Transverse colon (tissue), 4 donors: ENCODE measurements around the gene TPSD1.
"Not testable (repeated sequence)": the region's sequence is repeated elsewhere in the genome, so short reads cannot be mapped to it uniquely, and the experiment has no call there.

ENCODE experiments used
- CTCF ChIP-seq, 5 experiments: fragments of 200-600 bp in 3 of 5; fragments of 450-650 bp in 2 of 5; sonication (generic) in 3 of 5; IDR thresholded peaks; 1 replicate in 2 of 5; 2 replicates in 3 of 5; pipeline ENCODE4 v1.5.1; 2016 to 2017; ENCODE audit warnings: antibody characterized with exemption in 5 of 5, inconsistent platforms in 3 of 5, mild to moderate bottlenecking in 2 of 5, moderate library complexity in 1 of 5
- POLR2A ChIP-seq: fragments of 450-650 bp; IDR thresholded peaks from one replicate; pipeline ENCODE4 v1.6.1; 2016; ENCODE audit warnings: antibody characterized with exemption, mild to moderate bottlenecking, moderate library complexity
- POLR2AphosphoS5 ChIP-seq, 3 donors: sonication (generic); formaldehyde crosslinking; IDR thresholded peaks; one replicate each; pipeline ENCODE4 v1.6.1; 2016; ENCODE audit warnings: antibody characterized with exemption in 3 of 3

DNA sequence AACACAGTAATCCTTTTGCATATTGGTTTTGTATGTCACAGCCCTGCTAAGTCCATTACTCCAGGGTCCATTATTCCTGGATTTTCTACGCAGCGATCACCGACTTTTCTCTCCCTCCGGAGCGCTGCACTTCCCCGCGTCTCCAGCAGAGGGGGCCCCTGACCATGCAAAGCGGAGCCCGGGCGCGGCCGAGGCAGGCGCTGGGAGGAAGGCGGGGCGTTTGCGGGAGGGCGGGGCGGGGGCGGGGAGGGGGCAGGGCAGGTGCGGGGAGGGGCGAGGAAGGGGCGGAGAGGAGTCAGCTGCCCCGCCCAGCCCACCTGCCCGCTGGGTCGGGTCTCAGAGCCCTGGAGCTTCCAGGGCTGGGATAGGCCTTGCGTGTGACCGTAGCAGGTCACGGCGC, 19.2 kb upstream of the TPSD1 start:
- not testable (repeated sequence) for TF ChIP-seq POLR2A; POLR2AphosphoS5 (IDR thresholded peaks at IDR 0.05); CTCF (IDR thresholded peaks at IDR 0.05)
